Activated CD8-positive, alpha-beta memory T cell treated with anti-CD3 and anti-CD28 coated beads, Interleukin-2, amount 50 U/mL, for 4 hours (primary cell): ENCODE data around the gene MCL1.
A peak's percentile ranks its signal among the peaks of the same experiment; 100 is the strongest.
"Not testable (repeated sequence)": the region's sequence is repeated elsewhere in the genome, so short reads cannot be mapped to it uniquely, and the experiment has no call there.

Experiments
- DNase-seq: peaks from one replicate; pipeline ENCODE4 v3.0.0-alpha.2; 2020

The MCL1 gene

GRCh38 chr1:150601540-150601939 lies 22.1 kb upstream of the MCL1 start:
- DNase-seq: no peak

DNA sequence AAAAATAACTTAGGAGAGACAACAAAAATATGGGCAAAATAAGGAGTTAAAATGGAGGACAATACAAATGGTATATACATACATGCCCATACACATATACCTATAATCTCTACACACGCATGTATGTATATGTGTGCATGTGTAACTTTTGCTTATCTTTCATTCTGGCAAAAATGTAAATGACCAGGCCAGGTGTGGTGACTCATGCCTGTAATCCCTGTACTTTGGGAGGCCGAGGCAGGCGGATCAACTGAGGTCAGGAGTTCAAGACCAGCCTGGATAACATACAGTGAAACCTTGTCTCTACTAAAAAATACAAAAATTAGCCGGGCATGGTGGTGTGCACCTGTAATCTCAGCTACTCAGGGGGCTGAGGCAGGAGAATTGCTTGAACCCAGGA lies 18.9 kb upstream of the MCL1 start:
- DNase-seq: not testable (repeated sequence)

DNA sequence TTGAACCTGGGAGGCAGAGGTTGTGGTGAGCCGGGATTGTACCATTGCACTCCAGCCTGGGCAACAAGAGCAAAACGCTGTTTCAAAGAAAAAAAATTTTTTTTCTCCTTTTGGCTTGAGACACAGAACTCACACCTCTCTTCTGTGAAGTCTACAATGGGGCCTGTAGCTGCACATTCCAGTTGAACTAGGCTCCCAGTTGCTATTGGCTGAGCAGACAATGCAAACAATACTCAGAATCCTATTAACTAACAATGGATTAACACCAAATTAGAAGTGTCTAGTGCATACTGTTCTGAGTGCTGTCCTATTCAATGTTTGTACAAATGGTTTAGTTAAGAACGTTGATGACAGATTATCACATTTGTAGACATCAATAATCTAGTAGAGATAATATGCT lies 17.6 kb upstream of the MCL1 start:
- DNase-seq: no peak

- no peak for DNase-seq
Observed at GRCh38 chr1:150596095-150596892, 16.9 kb upstream of the MCL1 start.

- DNase-seq: no peak
Observed at GRCh38 chr1:150582371-150582770, 3.0 kb upstream of the MCL1 start.

- DNase-seq: not testable (repeated sequence)
Observed at GRCh38 chr1:150581962-150582361, 2.6 kb upstream of the MCL1 start.

DNA sequence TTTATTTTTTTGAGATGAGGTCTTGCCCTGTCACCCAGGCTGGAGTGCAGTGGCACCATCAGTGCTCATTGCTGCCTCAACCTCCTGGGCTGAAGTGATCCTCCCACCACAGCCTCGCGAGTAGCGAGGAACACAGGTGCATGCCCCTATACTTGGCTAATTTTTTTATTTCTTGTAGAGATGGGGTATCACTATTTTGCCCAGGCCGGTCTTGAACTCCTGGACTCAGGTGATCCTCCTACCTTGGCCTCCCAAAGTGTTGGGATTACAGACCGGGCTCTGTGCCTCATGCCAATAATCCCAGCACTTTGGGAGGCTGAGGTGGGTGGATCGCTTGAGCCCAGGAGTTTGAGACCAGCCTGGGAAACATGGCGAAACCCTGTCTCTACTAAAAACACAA lies 2.0 kb upstream of the MCL1 start:
- not testable (repeated sequence) for DNase-seq

GRCh38 chr1:150580966-150581365 lies 1.6 kb upstream of the MCL1 start:
- not testable (repeated sequence) for DNase-seq

GRCh38 chr1:150579945-150580642 lies 684 bp upstream of the MCL1 start:
- no peak for DNase-seq

- peak; percentile 47 for DNase-seq
Observed at GRCh38 chr1:150578272-150579109, 919 bp downstream of the MCL1 start.

GRCh38 chr1:150577557-150578271 lies 1.7 kb downstream of the MCL1 start:
- DNase-seq: no peak

GRCh38 chr1:150576794-150577556 lies 2.4 kb downstream of the MCL1 start:
- DNase-seq: no peak

- DNase-seq: no peak
Observed at GRCh38 chr1:150576367-150576711, 3.1 kb downstream of the MCL1 start.

DNA sequence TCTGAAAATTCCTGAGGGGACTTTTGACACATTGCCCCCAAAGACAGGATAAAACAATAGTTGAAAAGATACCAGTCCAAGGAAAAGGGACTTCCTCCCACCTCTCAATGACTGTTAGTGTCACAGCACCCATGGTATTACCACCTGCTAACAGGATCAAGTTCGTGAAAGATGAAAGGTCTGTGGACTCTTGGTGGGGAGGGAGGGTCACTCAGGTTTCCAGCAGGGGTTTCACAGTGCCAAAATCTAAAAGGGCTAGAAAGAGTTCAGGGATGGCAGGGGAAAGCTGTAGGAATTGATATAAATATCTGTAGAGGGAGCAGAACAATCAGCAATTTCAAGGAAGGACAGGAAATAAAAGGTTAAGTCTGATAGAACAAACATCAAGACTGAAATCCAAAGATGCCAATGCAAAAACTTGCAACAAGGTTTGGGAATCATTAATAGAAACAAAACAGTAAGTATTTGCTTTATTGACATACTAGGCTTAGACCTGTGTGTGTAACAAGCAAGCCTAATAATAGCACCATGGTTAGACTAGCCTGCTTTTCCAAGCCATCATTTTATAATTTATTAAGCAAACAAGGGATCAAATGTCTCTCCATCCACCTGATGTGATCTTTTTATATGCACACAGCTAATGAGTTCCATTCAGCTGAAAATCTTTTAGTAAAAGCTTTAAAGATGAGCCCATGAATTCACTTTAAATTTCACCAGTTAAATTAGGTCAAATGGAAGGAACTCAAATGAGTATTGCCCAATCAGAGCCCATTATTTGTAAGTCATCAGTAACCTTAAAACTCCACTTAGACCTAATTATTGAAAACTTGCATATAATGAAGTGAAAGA lies 3.7 kb downstream of the MCL1 start:
- DNase-seq: no peak

GRCh38 chr1:150575072-150575489 lies 4.3 kb downstream of the MCL1 start:
- DNase-seq: no peak

GRCh38 chr1:150574260-150575071 lies 4.9 kb downstream of the MCL1 start:
- no peak for DNase-seq

GRCh38 chr1:150573648-150574071 lies 5.8 kb downstream of the MCL1 start:
- not testable (repeated sequence) for DNase-seq

GRCh38 chr1:150572918-150573647 lies 6.3 kb downstream of the MCL1 start:
- no peak for DNase-seq

DNA sequence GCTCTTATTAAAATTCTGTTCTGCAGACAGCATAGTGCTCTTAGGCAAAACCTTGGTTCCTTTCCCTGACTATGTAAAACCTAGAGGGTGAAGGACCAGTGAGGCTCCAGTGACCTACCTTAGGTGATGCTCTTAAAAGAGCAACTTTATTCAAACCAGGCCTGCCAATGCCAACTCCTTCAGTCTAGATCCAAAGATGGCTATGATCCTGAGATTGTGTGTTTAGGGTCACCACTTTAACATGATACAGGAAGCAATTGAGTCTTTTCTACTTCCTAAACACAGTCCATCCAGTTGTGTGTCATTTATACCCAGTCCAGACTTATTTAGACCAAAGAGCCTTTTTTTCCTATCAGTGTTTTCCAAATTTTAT lies 10.8 kb downstream of the MCL1 start:
- no peak for DNase-seq
